HG03439 (cell line): Measurements from ENCODE around the gene DNAH7.
A peak's percentile ranks its signal among the peaks of the same experiment; 100 is the strongest.
"Not testable (repeated sequence)": the region's sequence is repeated elsewhere in the genome, so short reads cannot be mapped to it uniquely, and the experiment has no call there.

Experiments
- ATAC-seq: cut with Tn5 transposase; IDR thresholded peaks from one replicate; pipeline ENCODE4 v1.9.1; 2021; ENCODE audit warnings: mild to moderate bottlenecking, moderate library complexity; ENCODE audit not compliant: unreplicated experiment

The DNAH7 gene

GRCh38 chr2:195984923-195985726 is 83.5 kb downstream of the DNAH7 start:
- ATAC-seq: no peak

GRCh38 chr2:195967336-195967735 is 101.3 kb downstream of the DNAH7 start:
- ATAC-seq: no peak

GRCh38 chr2:195961873-195962272 is 106.8 kb downstream of the DNAH7 start:
- peak; percentile 87 for ATAC-seq

- ATAC-seq: no peak
Observed at GRCh38 chr2:195959341-195959740, 109.3 kb downstream of the DNAH7 start.

- no peak for ATAC-seq
Observed at GRCh38 chr2:195956725-195957124, 111.9 kb downstream of the DNAH7 start.

- ATAC-seq: no peak
Observed at GRCh38 chr2:195945056-195945455, 123.6 kb downstream of the DNAH7 start.

GRCh38 chr2:195937176-195937575 is 131.5 kb downstream of the DNAH7 start:
- no peak for ATAC-seq

GRCh38 chr2:195934484-195934883 is 134.2 kb downstream of the DNAH7 start:
- ATAC-seq: no peak

GRCh38 chr2:195929531-195929930 is 139.1 kb downstream of the DNAH7 start:
- no peak for ATAC-seq

- ATAC-seq: no peak
Observed at GRCh38 chr2:195925120-195925519, 143.5 kb downstream of the DNAH7 start.

- no peak for ATAC-seq
Observed at GRCh38 chr2:195923889-195924288, 144.7 kb downstream of the DNAH7 start.

- not testable (repeated sequence) for ATAC-seq
Observed at GRCh38 chr2:195917021-195917600, 151.5 kb downstream of the DNAH7 start.

GRCh38 chr2:195912079-195912478 is 156.6 kb downstream of the DNAH7 start:
- ATAC-seq: no peak

GRCh38 chr2:195910570-195910969 is 158.1 kb downstream of the DNAH7 start:
- ATAC-seq: no peak

GRCh38 chr2:195909926-195910325 is 158.7 kb downstream of the DNAH7 start:
- ATAC-seq: no peak

GRCh38 chr2:195907474-195907873 is 161.2 kb downstream of the DNAH7 start:
- no peak for ATAC-seq

GRCh38 chr2:195903956-195904355 is 164.7 kb downstream of the DNAH7 start:
- no peak for ATAC-seq

GRCh38 chr2:195902857-195903256 is 165.8 kb downstream of the DNAH7 start:
- ATAC-seq: no peak

- no peak for ATAC-seq
Observed at GRCh38 chr2:195899226-195899625, 169.4 kb downstream of the DNAH7 start.

GRCh38 chr2:195898505-195899191 is 170.0 kb downstream of the DNAH7 start:
- ATAC-seq: no peak

GRCh38 chr2:195891081-195891480 is 177.6 kb downstream of the DNAH7 start:
- no peak for ATAC-seq

- no peak for ATAC-seq
Observed at GRCh38 chr2:195879153-195879552, 189.5 kb downstream of the DNAH7 start.
